BJ (cell line): ENCODE data around the gene MYO15A. TPM values are rescaled to one million over a fixed set of nuclear protein-coding genes. Genes with fewer than 3 reads are reported as not detected.

Experiments
- CTCF ChIA-PET: fragments of 350-600 bp; formaldehyde crosslinking; extraction: SDS; loops from one replicate; lab custom pipeline; 2021; ENCODE audit warnings: antibody characterized with exemption, inconsistent platforms; lab: Yijun Ruan, JAX
- POLR2A ChIA-PET: fragments of 300-600 bp; sonication (Branson Sonifier 250); formaldehyde crosslinking; extraction: SDS; loops from one replicate; lab custom pipeline; 2021; ENCODE audit warnings: antibody characterized with exemption; lab: Charles Lee
- DNase-seq: peaks from one replicate; pipeline ENCODE4 v3.0.0-alpha.2; 2011; ENCODE audit warnings: low read depth
- H3K27me3 ChIP-seq: 2 replicates; pipeline ENCODE4 v1.6.0; 2011; ENCODE audit warnings: low read length; ENCODE audit not compliant: control insufficient read depth, insufficient read depth
- H3K36me3 ChIP-seq: 2 replicates; pipeline ENCODE4 v1.5.1; 2011; ENCODE audit warnings: low read length; ENCODE audit not compliant: control insufficient read depth, insufficient read depth
- H3K4me3 ChIP-seq: 2 replicates; pipeline ENCODE4 v1.5.1; 2011; ENCODE audit warnings: low read depth, mild to moderate bottlenecking, control low read depth, low read length
- CTCF ChIP-seq: IDR thresholded peaks from 2 replicates; pipeline ENCODE4 v1.5.1; 2011; ENCODE audit warnings: low read depth, mild to moderate bottlenecking, control low read depth, inconsistent platforms, low read length, moderate library complexity; ENCODE audit not compliant: insufficient read depth
- polyA plus RNA-seq: library from polyadenylated mRNA; depleted of rRNA; stranded (reverse); fragments of >200 nt; gene quantifications from 2 replicates; pipeline ENCODE4 v1.2.3, GENCODE V29; 2011

MYO15A gene
- polyA plus RNA-seq, 1 experiment, result 1.0 TPM

GRCh38 chr17:18129041-18129502 lies 20.5 kb downstream of the MYO15A start:
- no peaks in the 10 kb centered on the region for H3K36me3 ChIP-seq
- no peak for DNase-seq
- no peak overlapping the region for H3K4me3 ChIP-seq
- H3K27me3 ChIP-seq, result peaks cover 3% of the 10 kb centered on the region
- POLR2A ChIA-PET, result no interaction called here
- CTCF ChIA-PET, result interaction anchor here (3.1 kb wide), 1 partner anchor 10 kb away, joined by 19 read pairs; no protein-coding TSS in a partner anchor
- TF ChIP-seq CTCF, result no peak

- ChIA-PET CTCF (no interaction called here), POLR2A (no interaction called here)
- Histone ChIP-seq H3K27me3 (peaks cover 3% of the 10 kb centered on the region), H3K4me3 (no peak overlapping the region), H3K36me3 (no peaks in the 10 kb centered on the region)
- no peak for TF ChIP-seq CTCF
- no peak for DNase-seq
These were observed 24.2 kb downstream of the MYO15A start for GRCh38 chr17:18132711-18133110.

- TF ChIP-seq CTCF, result no peak
- CTCF ChIA-PET, result no interaction called here
- no peak for DNase-seq
- Histone ChIP-seq H3K27me3 (peaks cover 1% of the 10 kb centered on the region; the same call in 1 of the 2 replicates), H3K4me3 (no peak overlapping the region), H3K36me3 (no peaks in the 10 kb centered on the region)
- POLR2A ChIA-PET, result no interaction called here
These were observed 27.8 kb downstream of the MYO15A start for GRCh38 chr17:18136357-18136756.

GRCh38 chr17:18138065-18138749 lies 29.7 kb downstream of the MYO15A start:
- Histone ChIP-seq H3K27me3 (peaks cover 1% of the 10 kb centered on the region; the same call in 1 of the 2 replicates), H3K4me3 (no peak overlapping the region), H3K36me3 (no peaks in the 10 kb centered on the region)
- POLR2A ChIA-PET, result no interaction called here
- DNase-seq, result no peak
- CTCF ChIA-PET, result interaction anchor here (0.6 to 4.1 kb wide), 5 partner anchors 10 to 80 kb away, joined by 3 to 19 read pairs (median 4); no protein-coding TSS in a partner anchor
- no peak for TF ChIP-seq CTCF

GRCh38 chr17:18139092-18139491 lies 30.5 kb downstream of the MYO15A start:
- ChIA-PET CTCF (interaction anchor here (1.1 to 4.1 kb wide), 3 partner anchors 11 to 65 kb away, joined by 3 to 19 read pairs (median 4); no protein-coding TSS in a partner anchor), POLR2A (no interaction called here)

More at GRCh38 chr17:18139092-18139491, 30.5 kb downstream of the MYO15A start:
- Histone ChIP-seq H3K36me3 (no peaks in the 10 kb centered on the region), H3K27me3 (peaks cover 1% of the 10 kb centered on the region; the same call in 1 of the 2 replicates), H3K4me3 (no peak overlapping the region)
- TF ChIP-seq CTCF, result no peak
- DNase-seq, result no peak
